CD4-positive, alpha-beta T cell treated with Interleukin-15 for 1 hour (primary cell): ENCODE results near the gene TPST1.
"Not testable (repeated sequence)": the region's sequence is repeated elsewhere in the genome, so short reads cannot be mapped to it uniquely, and the experiment has no call there.

Experiments used
- DNase-seq: peaks from one replicate; pipeline ENCODE4 v3.0.0-alpha.2; 2020

Gene TPST1

DNA sequence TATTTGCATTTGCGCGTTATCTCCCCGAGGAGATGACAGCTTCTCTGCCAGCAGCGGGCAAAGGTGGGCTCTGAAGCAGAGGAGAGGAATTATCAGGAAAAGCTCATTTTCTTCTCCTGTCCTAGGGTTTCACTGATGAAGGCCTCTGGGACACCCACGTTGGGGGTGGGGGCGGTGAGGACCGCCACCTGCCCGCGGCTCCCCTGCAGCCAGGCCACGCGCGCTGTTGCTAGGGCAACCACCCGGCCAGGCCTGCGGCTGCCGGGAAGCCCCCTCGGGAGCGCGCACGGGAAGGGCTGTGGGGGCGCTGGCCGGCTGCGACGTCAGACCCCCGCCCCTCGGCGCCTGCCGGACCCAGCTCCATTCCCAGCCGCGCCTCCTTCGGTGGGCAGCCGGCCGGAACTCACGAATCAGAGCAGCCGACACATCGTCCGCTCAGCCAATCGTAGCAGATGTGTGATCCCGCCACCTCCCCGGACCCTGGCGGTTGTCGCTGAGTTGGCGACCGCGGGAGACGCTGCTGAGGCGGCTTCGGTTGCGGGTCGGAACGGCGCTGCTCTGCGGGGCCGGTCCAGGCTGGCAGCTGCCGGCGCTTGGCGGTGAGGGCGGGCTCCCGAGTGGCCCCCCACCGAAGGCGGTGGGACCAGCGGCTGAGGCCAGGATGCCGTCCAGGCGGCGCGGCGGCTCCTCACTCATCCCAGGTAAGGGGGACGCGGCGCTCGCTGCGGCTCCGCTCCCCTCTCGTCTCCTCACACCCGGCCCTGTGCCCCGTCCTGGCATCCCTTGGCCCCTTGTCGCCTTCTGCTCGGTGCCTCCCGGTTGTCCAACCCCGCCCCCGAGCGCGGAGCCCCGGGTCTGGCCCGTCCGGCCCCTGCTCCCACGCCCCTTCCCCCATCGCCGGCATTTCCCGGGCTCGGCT, at the start of gene TPST1:
Gene TPST1 (plus strand): TSS at position 513 of the 919 bp plus-strand sequence. CDS start 35,092 bp downstream, outside the sequence.
- peak; percentile 90 for DNase-seq

- not testable (repeated sequence) for DNase-seq
Observed at GRCh38 chr7:66156035-66156434, 49.1 kb upstream of the TPST1 start.

DNA sequence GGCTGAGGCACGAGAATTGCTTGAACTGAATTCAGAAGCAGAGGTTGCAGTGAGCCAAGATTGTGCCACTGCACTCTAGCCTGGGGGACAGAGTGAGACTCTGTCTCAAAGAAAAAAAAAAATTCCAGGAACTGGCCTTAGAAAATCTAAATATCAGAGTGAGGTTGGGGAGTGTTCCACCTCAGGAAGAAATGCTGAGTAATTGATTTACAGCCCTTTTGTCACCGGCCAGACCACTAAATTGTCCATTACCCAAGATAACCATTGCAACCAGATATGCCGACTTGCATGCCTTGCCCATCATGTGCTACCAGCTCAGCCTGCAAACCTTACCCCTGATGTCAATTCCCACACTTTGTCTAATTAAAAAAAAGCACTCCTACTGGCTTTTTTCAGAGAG, 48.1 kb upstream of the TPST1 start:
- no peak for DNase-seq

GRCh38 chr7:66162622-66163021, 42.5 kb upstream of the TPST1 start:
- DNase-seq: no peak

DNA sequence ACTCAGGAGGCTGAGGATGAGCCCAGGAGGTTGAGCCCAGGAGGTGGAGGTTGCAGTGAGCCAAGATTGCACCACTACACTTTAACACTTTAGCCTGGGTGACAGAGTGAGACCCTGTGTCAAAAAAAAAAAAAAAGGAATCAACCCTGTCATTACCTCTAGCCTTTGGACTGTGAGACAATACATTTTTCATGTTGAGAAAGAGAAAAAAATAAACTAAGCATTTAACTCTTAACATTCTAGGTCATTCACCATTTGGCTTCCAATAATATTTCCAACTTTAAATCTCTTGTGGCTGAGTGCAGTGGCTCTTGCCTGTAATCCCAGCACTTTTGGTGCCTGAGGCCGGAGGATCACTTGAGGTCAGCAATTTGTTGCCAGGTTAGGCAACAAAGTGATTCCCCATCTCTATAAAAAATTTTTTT, 41.9 kb upstream of the TPST1 start:
- DNase-seq: no peak

GRCh38 chr7:66164356-66164755, 40.8 kb upstream of the TPST1 start:
- no peak for DNase-seq

DNA sequence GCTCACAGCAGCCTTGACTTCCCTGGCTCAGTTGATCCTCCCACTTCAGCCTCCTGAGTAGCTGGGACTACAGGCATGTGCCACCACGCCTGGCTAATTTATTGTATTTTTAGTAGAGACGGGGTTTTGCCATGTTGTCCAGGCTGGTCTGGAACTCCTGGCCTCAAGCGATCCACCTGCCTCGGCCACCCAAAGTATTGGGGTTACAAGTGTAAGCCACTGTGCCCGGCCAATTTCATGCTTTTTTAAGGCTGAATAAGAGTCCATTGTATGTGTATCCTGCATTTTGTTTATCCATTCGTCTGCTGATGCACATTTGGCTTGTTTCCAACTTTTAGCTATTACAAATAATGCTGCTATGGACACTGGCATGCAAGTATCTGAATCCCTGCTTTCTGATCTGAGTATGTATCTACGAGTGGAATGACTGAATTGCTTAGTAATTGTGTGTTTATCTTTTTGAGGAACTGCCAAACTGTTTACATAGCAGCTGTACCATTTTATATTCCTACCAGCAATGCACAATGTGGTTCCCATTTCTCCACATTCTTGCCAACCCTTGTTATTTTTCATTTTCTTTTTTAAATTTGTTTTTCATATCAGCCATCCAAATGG, 37.3 kb upstream of the TPST1 start:
- no peak for DNase-seq

- DNase-seq: no peak
Observed at GRCh38 chr7:66169616-66170015, 35.5 kb upstream of the TPST1 start.

DNA sequence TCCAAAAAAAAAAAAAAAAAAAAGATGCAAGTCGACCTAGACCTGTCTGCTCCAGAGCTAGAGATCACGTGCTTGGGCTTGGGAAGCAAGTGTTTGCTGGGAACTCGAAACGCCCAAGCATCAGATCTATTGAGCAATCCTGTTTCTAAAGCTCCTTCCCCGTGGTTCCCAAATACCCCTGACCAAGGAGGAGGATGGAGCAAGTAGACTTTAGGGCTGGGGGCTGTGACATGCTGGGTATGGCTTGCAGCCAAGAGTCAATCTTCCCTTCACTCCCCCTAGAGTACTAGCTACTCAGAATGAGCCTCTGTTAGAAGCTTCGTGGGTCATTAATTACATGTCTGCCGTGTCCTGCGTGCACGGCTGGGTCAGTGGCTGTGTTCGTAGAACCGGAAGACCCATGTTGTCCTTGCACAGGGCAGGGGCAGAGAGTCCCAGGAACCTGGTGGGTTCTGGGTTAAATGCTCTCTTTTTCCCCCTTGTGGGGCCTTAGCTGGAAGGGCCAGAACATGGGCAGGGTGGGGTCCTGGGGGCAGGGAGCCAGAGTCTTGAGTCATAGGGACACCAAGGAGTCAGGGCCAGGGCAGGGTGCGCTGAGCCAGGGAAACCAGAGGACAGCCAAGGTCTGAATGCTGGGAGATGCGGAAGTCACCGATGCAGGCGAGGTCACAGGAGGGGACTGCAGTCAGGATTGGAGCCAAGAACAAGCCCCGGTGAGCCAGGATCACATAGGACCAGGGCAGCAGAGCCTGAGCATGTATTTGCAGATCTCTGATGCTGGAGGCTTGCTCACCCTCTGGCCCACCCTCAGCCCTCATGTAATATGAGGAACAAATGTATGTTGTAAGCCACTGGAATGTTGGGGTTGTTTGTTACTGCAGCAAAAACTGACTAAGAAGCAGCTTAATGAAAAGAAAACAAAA, 34.6 kb upstream of the TPST1 start:
- no peak for DNase-seq

DNA sequence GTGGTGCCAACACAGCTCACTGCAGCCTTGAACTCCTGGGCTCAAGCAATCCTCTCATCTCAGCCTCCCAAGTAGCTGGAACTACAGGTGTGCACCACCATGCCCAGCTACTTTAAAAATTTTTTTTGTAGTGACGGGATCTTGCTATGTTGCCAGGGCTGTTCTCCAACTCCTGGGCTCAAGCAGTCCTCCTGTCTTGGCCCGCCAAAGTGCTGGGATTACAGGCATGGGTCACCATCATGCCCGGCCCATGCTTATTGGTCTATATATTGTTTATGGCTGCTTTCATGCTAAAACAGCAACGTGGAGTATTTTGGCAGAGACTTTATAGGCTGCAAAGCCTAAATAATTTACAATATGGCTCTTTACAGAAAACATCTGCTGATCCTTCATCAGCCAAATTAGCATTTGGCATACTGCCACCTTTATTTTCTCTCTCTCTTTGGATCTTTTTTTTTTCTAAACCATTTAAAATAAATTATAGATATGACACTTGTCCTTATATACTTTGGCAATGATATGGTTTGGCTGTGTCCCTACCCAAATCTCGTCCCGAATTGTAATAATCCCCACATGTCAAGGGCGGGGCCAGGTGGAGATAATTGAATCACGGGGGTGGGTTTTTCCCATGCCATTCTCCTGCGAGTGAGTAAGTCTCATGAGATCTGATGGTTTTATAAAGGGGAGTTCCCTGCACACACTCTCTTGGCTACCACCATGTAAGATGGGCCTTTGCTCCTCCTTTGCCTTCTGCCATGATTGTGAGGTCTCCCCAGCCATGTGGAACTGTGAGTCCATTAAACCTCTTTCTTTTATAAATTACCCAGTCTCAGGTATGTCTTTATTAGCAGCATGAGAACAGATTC, 32.4 kb upstream of the TPST1 start:
- not testable (repeated sequence) for DNase-seq

DNA sequence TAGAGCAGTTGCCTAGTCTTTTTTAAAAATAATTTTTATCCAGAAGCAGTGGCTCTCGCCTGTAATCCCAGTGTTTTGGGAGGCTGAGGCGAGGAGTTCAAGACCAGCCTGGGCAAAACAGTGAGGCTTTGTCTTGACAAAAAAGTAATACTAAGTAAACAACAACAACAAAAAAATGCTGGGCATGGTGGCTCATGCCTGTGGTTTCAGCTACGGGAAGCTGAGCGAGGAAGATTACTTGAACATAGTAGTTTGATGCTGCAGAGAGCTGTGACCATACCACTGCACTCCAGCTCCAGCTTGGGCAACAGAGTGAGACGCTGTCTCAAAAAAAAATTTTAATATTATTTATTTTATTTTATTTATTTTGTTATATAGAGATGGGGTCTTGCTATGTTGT, 31.3 kb upstream of the TPST1 start:
- no peak for DNase-seq

GRCh38 chr7:66175006-66175405, 30.1 kb upstream of the TPST1 start:
- DNase-seq: not testable (repeated sequence)

DNA sequence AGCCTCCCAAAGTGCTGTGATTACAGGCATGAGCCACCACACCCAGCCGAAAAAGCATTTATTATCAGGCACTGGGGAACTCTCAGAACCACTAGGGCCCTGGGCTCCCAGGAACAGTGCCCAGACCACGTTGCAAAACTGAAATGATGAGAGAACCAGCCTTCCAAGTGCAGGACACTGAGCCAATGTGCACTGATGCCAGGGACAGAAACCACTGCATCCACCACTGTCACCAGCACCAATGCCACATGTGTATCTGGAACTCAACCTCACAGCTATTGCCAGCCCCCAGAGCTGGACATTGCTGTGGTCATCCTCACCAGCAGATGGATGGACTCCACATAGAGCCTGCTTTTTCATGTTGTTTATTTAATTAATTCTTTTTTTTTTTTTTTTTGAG, 28.2 kb upstream of the TPST1 start:
- no peak for DNase-seq

DNA sequence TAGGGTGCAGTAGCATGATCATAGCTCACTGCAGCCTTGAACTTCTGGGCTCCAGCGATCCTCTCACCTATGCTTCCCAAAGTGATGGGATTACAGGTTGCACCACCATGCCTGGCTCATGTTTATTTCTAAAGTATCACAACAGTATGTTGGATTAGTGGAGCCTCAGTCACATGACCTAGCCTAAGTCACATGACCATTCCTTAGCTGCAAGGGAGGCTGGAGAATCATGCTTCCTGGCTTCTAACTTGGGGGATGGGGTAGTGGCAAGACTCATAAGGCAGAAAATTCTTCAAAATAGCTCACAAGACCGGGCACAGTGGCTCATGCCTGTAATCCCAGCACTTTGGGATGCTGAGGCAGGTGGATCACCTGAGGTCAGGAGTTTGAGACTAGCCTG, 26.9 kb upstream of the TPST1 start:
- DNase-seq: no peak

DNA sequence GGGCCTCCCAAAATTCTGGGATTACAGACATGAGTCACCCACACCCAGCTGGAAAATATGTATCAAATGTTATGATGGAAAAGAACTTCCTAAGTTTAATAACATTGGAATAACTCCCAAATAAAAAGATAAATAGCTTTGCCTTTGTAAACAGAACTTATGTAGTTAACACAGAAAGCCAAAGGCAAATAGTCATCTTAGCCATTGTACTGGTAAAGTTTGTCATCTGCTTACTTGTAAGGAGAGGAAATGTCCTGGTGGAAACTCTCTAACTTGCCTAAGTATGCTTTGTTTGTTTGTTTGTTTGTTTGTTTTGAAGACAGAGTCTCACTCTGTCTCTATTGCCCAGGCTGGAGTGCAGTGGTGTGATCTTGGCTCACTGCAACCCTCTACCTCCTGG, 23.8 kb upstream of the TPST1 start:
- DNase-seq: no peak

DNA sequence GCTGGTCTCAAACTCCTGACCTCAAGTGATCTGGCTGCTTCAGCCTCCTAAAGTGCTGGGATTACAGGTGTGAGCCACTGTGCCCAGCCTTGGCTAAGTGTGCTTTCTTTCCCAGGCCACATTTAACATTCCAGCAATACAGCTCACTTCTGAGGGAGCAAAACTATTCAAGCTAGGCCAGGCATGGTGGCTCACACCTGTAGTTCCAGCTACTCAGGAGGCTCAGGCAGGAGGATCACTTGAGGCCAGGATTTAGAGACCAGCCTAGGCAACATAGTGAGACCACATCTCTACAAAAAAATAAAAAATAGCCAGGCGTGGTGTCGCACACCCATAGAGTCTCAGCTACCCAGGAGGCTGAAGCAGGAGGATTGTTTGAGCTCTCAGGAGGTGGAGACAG, 23.3 kb upstream of the TPST1 start:
- no peak for DNase-seq

GRCh38 chr7:66182920-66183319, 22.2 kb upstream of the TPST1 start:
- DNase-seq: no peak

- no peak for DNase-seq
Observed at GRCh38 chr7:66183700-66184099, 21.4 kb upstream of the TPST1 start.

DNA sequence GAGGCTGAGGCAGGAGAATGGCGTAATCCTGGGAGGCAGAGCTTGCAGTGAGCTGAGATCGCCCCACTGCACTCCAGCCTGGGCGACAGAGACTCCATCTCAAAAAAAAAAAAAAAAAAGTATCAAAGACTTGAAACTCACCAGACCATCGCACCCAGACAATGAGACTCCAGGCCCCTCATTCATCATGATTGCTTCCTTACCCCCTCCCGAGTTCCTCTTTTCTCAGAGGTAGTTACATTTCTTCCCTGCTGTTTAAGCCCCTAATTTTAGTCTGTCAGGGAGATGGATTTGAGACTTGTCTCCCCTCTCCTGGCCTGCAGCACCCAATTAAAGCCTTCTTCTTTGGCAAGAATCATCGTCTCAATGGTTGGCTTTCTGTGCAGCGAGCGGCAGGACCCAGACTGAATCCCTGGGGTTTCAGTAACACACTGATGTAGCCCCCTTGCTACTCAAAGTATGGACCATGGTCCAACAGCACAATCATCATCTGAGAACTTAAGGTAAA, 19.4 kb upstream of the TPST1 start:
- DNase-seq: no peak

DNA sequence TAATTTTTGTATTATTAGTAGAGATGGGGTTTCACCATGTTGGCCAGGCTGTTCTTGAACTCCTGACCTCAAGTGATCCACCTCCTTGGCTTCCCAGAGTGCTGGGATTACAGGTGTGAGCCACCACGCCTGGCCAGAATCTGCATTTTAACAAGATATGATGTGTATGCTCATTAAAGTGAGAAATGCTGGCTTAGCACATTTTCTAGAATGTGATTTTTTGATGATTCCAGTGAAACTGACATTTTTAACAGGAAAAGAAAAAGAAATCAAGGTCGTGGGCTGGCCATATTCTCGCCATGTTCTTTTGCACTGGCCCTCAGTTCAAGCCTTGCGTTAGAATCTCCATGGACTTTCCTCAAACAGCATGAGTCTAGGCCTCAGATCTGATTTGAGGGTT, 18.1 kb upstream of the TPST1 start:
- no peak for DNase-seq

DNA sequence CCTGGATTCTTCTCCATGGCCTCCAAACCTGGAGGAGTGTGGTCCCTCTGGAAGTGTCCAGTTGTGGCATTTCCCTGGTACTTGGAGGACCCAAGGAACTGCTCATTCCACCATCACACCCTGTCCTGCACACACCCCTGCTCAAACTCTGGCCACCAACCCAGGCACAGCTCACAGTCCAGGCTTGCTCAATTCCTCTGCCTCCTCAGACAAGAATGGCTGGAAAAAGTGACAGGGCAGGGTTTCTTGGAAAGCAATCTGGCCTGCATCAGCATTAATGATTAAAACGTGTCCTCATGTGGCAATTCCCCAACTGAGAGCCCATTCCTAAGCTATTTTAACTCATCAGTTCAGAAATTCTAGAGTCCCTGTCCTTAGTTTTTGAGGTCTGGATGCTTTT, 17.2 kb upstream of the TPST1 start:
- DNase-seq: no peak

GRCh38 chr7:66188645-66189044, 16.5 kb upstream of the TPST1 start:
- no peak for DNase-seq
